Measurements from ENCODE around the gene ERC2.

DNA sequence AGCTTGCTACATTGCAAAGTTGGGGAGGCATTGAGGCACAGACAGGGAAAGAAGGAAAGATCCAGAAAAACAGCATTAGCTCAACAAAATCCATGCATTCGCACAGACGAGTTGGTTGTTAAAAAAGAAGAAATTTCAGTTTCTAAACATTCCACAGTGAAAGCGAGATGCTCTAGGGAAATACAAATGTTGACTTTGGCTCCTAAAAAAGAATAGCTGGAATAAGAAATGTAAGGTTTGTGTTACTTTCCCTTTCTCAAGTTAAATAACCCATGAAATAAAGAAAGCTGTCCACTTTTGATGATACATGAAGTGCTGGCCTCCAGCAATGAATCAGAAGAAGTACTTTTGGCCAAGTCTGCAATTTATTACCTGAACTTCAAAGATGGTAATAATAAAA is 465.1 kb downstream of the ERC2 start:
- TF ChIP-seq CTCF (conservative IDR thresholded peaks at IDR 0.05; ENCODE audit: low read depth, low read length) = no peak
- no peak for TF ChIP-seq EZH2 (IDR thresholded peaks at IDR 0.05; ENCODE audit: borderline replicate concordance, low read depth, low read length, poor library complexity, severe bottlenecking)

All from A673 (cell line).